GM21360 (cell line): ENCODE data around the gene PLN.

Experiments
- ATAC-seq: cut with Tn5 transposase; IDR thresholded peaks from one replicate; pipeline ENCODE4 v1.9.1; 2021; ENCODE audit warnings: mild to moderate bottlenecking, moderate library complexity; ENCODE audit not compliant: unreplicated experiment

PLN gene

DNA sequence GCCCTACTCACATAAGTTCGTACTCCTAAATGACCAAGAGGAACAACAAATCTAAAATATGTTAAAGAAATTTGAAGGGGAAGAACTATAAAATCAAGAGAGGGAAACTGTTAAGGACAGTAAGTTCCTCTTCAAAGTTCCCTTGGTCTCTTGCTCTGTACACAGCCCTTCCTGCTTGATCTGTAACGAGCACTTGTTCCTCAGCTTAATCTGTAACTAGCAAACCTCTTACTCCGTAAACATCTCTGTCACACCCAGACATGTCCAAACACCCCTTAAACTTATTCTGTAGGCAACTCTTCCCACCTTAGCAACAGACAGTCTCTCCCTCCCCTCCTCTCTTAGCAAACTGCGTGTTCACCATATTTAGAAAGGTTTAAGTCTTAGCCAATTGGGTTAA, 29.9 kb downstream of the PLN start:
- no peak for ATAC-seq

DNA sequence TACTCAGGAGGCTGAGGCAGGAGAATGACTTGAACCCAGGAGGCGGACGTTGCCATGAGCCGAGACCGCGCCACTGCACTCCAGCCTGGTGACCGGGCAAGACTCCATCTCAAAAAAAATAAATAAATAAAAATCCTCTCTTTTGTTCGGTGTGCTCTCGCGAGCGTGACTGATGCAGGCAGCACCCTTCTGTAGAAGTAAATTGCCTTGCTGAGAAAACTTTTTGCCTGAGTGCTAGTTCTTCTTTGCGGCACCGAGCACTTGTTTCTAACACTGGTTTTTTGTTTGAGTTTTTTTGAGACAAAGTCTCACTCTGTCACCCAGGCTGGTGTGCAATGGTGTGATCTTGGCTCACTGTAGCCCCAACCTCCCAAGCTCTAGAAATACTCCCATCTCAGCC, 30.5 kb downstream of the PLN start:
- ATAC-seq = no peak

DNA sequence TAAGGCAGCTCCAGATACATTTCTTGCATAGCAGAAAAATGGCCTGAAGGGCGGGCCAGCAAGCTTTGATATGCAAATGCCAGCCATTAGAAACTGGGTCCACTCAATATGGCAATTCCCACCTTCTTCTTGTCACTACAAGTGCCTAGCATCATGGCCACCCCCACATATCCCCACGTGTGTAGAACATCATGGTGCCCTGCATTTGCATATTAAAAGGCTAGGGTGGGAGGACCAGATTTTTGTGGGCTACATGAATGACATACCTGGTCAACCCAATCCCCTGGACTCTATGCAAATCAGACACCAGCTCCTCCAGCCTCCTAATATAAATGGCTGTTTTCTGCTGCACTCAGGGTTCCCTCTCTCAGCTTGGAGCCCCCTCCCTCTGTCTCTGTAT, 31.7 kb downstream of the PLN start:
- no peak for ATAC-seq

DNA sequence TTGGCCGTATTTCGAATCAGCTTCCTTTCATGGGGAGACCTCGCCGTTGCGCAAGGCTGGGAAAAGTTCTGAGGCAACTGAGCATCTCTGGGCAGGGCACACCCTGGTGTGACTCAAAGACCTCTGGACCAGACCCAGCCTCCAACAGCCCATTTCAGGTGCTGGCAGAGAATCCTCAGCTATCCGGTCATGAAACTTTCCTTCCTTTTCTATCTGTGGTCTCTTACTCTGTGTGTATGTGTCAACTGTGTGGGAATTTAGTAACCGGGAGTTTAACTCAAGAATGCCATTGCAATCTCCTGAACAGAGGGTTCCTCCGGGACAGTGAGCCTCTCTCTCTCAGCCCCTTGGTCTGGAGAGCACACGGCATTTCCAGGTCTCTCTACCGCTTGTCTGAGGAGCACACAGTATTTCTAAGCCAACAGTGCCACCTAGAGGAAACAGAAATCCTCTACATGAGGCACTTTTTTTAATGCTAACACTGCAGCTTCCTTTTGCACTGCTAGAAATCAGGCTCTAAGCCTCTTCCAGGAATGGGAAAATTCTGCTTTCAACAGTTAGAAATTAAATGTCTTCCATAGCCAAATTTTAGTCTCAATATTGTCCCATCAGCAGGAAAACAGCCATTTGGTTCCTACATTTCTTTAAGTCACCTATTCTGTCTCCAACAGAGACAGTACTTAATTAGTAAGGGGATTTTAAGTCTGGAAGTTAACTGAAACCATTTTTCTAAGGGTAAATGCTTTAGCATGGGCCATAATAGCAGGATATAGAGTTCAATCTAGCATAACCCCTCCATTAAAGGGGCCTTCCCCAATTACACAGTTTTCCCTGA, 32.7 kb downstream of the PLN start:
- ATAC-seq = peak; percentile 60

DNA sequence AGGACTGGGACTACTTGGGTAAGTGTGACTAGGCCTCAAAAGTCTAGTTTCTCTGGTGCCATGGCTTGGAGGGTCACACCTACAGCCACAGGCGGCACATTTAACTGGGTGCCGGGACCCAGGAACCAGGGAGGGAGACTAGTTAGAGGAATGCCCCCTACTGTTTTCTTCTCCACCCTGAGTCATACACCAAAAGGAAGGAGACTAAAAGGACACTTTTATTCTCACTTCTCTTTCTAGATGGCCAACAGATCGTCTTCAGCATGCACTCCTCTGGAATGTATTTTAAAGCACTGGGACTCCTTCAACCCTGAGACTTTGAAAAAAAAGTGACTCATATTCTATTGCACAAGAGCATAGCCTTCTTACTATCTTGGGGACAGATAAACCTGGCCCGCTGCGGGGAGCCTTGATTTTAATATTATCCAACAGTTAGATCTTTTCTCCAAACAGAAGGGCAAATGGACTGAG, 33.4 kb downstream of the PLN start:
- no peak for ATAC-seq

DNA sequence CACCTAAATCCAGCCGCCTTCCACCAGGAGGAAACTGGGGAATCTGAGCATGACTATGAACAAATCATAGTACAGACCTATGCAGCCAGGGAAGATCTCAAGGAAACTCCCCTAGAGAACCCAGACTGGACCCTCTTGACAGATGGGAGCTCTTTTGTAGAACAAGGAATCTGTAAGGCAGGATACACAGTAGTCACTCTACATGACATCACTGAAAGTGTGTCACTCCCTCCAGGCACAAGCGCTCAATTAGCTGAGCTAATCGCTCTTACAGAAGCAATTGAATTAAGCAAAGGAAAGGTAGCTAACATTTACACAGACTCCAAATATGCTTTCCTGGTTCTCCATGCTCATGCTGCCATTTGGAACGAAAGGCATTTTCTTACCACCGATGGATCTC, 36.8 kb downstream of the PLN start:
- no peak for ATAC-seq

DNA sequence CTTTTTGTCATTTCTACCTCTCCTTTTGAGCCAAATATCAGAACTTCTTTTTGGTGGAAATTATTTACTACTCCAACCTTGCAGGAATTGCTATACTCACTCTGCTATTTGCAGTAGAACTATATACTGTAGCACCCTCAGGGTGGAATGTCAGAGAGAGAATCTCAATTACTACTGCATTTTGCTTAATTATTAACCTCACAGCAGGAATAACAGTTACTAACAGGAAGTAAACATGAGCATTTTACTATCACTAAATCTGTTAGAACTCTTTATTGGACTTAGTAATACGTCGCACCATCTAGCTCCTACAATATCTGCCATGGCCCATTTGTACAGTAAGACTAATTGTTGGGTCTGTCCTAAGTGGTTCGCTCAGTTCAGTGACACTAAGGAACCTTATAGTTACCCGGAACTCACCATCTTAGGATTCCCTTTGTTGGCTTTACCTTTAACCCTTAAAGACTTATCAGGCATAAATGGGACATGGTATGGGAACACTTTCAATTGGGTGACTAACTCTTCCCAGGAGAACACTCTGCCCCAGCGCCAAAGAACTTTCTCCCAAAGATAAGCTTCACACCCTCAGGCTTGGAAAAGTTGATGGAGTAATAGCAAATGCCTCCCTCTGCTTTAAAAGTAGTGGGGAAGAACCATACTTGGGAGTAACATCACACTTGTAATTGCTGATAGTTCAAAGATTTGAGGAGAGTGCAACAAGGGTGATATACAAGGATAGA, 38.8 kb downstream of the PLN start:
- no peak for ATAC-seq

DNA sequence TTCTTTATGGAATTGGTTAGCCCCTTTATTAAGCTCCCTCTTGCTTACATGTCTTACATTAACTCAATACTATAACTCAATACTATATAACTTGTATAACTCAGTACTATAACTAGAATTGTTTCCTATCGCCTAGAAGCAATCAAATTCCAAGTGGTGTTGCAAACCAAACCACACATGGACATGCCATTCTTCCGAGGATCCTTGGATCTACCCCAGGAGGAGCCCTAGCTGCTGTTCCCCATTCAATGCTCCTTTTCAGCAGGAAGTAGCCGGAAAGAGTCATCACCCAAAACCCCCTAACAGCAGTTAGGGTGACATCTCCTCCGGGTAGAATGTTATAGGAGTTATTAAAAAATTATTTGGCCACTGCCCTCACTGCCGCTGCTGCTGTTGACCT, 40.5 kb downstream of the PLN start:
- no peak for ATAC-seq

DNA sequence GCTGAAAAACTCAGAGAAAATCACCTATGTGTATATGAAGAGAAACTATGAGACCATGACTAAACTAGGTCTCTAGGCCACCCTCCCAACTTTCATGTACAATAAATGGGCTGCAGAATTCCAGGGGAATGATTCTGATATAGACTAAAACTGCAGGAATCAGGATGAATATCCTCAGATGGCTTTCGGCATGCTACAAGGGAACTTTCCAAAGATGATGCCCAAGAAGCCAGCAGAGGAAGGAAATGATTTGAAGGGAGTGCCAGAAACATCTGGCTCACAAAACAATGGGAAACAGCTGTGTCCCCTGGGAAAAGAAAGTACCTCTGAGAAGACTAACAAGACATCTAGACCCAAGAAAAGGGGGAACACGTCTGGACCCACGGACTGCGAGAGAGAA, 41.1 kb downstream of the PLN start:
- ATAC-seq = no peak

DNA sequence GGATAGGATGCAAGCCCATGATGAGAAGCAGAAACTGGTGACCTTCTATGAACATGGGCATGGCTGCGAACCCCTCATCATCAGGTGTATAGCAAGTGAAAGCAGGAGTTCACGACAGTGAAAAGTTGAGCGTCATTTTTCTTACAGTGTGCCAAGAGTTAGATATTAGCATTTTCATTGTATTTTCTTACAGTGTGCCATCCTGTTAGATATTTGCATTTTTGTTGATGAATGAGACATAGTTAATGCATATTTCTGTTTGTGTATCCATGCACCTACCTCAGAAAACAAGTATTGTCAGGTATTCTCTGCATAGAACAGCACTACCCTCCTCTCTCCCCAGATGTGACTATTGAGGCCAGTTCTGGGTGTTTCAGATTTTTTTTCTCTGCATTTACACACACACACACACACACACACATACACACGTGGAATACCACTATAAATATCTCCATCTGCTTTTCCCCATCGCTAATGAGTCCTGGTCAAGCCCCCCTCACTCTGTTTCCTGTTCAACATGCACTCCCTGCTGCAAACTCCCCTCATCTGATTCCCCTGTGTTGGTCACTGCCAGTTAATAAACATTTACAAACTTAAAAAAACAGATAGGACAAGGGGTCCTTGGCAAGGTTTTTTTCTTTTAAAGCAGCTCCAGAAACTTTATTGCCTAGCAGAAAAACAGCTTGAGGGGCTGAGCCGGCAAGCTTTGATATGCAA, 41.7 kb downstream of the PLN start:
- no peak for ATAC-seq

DNA sequence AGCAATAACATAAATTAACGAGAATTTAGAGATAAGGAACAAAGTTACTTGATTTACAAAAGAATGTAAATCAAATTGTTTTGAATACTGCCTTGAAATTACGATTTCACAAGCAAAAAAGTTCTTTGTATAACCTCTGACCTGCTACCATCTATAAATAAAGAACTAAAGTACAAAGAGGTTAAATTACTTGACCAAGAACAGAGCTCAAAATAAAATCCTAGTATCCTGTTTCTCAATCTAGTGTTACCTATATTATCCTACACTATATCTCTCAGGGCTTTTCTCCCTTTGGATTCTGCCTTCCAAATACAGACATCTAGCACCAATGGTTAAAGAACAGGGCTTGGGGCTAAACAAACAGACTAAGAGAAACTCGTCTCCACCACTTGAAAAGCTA, 43.8 kb downstream of the PLN start:
- no peak for ATAC-seq

DNA sequence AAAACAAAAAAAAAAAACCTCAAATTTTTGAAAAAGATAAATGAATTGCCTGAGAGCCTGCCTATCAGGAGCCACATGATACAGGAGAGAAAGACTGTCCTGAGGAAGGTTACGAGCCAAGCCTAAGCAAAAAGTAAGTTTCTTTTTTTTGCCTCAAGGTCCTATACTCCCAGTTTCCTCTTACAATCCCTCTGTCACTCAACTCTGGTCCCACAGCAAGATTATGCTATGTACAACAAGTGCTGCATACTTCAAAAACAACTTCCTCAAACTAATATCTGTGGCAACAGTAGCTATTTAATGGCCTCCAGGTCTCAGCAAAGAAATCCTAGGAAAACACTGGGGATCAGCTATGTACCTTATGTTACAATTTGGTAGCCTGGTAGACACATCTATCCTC, 46.8 kb downstream of the PLN start:
- ATAC-seq = no peak

DNA sequence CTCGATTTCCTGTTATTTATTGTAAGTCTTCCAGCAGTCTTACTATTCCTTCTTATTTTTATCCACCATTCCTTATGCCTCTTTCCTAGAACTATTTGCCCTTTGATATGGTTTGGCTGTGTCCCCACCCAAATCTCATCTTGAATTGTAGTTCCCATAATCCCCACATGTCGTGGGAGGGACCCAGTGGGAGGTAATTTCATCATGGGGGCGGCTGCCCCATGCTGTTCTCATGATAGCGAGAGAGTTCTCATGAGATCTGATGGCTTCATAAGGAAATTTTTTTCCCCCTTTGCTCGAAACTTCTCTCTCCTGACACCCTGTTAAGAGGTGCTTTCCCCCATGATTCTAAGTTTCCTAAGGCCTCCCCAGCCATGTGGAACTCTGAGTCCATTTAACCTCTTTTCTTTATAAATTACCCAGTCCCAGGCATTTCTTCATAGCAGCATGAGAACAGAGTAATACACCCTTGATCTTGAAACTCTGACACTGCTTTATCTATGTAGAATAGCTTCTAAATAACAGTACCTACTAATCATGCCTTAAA, 48.8 kb downstream of the PLN start:
- ATAC-seq = no peak

DNA sequence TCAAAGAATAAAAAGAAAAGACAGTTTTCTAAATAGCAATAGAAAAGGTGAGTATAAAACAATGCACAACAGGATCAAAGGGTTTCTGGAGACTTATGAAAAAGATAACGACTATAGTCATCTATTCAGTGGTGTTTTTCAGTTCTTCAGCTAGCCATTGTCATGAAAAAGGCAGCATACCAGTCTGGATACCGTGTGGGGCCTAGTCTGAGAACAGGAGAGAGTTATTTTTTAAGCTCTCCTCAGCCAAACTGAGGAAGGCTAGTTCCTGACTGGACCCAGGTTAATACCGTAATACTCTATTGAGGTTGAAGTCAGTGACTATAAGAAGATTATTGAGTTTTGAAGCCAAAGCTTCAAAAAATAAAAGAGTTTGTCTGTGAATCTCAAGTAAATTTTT, 49.5 kb downstream of the PLN start:
- no peak for ATAC-seq

DNA sequence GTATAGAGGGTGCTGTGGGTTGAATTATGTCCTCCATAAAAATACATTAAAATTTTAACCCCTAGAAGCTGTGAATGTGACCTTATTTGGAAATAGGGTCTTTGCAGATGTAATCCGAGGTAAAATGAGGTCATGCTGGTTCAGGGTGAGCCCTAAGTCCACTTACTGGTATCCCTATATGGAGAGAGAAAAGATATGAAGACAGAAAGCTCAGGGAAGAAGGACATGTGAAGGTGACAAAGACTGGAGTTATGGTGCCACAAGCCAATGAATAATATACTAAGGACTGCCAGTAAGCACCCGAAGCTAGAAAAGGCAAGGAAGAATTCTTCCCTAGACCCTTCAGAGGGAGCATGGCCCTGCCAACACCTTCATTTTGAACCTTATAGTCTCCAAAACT, 50.2 kb downstream of the PLN start:
- ATAC-seq = no peak

DNA sequence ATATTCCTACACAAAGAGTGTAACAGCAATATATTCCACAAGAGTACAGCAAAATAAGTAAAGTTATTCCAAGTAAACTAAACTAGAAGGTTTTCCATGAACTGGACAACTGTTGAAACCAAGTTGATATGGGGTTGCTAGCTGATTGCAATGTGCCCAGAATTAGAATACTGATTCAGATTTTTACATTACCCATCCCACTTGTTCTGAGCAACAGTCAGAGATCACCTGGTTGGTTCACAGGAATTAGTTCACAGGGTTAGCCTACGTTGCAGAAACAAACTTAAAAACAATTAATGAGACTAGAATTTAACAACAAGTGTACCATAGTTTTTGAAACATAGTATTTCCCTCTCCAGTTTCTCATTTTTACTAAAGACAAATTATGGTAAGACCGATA, 54.2 kb downstream of the PLN start:
- ATAC-seq = no peak

DNA sequence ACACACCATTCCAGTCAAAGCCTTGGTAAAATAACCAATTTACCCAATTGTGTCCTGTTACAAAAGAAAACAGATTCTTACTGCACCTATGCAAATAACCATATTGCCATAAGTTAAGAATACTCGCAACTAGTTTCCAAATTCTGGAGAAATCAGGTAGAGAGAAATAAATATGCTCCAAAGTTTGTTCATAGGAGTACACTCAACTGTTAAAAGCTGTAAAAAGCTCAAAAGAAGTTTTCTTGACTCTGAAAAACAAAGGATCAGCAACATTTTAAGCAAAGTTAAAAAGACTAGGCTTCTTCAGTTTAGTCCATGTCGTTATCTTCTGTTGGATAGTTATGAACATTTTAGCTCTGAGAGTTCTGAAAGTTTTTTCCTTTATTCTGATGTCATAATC, 55.3 kb downstream of the PLN start:
- no peak for ATAC-seq

DNA sequence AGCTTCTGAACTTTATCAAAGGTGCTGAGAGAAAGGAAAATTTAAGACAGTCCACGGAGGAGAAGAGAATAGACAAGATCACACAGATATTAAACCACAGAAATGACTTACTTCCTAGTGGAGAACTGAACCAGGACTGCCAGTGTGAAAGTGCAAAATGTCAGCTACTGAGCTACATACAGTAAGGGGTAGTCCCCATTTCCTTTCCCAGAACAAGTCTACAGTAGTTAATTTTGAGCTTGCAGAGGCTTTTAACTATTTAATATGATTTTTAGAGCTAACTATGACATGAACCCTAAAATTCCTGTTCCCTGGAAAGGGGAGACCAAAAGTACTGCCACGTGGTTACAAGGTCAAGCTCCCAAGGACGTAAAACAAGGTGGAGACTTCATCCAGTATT, 58.2 kb downstream of the PLN start:
- ATAC-seq = no peak

DNA sequence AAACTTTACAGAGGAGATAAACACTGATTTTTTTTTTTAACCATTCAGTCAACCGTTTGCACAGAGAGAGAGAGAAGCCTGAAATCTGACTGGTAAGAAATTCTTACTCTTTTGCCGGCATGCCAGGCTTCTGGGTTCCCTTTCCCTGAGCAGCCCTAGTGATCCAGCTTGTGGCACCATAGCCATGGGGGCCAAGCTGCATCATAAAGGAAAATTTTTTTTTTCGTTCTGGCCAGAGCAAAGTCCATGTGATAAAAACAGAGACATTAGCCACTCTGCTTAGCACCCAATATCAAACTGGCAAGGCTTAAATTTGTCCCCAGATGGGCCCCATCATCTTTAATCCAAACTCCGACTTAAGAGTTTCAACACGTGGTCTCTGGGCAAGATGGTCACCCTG, 58.8 kb downstream of the PLN start:
- no peak for ATAC-seq
